DND-41 (cell line): ENCODE results near the gene PHLDB2.

Source experiments
- EZH2 ChIP-seq: IDR thresholded peaks from 3 replicates; pipeline ENCODE4 v1.6.1; 2012; ENCODE audit warnings: borderline replicate concordance, low read depth, mild to moderate bottlenecking, moderate library complexity, low read length, inconsistent platforms; ENCODE audit not compliant: severe bottlenecking
- TF ChIP-seq, protein P1 (sequence below): IDR thresholded peaks from 2 replicates; pipeline ENCODE4 v1.5.1; 2012; ENCODE audit warnings: borderline replicate concordance, low read length, moderate library complexity, mild to moderate bottlenecking; ENCODE audit not compliant: poor library complexity, severe bottlenecking; ENCODE audit errors: extremely low read depth

GRCh38 chr3:112000367-112000771, 141.3 kb downstream of the PHLDB2 start:
- TF ChIP-seq, protein P1, sequence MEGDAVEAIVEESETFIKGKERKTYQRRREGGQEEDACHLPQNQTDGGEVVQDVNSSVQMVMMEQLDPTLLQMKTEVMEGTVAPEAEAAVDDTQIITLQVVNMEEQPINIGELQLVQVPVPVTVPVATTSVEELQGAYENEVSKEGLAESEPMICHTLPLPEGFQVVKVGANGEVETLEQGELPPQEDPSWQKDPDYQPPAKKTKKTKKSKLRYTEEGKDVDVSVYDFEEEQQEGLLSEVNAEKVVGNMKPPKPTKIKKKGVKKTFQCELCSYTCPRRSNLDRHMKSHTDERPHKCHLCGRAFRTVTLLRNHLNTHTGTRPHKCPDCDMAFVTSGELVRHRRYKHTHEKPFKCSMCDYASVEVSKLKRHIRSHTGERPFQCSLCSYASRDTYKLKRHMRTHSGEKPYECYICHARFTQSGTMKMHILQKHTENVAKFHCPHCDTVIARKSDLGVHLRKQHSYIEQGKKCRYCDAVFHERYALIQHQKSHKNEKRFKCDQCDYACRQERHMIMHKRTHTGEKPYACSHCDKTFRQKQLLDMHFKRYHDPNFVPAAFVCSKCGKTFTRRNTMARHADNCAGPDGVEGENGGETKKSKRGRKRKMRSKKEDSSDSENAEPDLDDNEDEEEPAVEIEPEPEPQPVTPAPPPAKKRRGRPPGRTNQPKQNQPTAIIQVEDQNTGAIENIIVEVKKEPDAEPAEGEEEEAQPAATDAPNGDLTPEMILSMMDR = no peak
- TF ChIP-seq EZH2 = no peak
